ENCODE results near the gene LRP5. TPM values are rescaled to one million over a fixed set of nuclear protein-coding genes. Genes with fewer than 3 reads are reported as not detected.

LRP5 gene
- total and polyA plus RNA-seq, 5 experiments from 2014 or later = 0.19 to 3.6 (median 1.4) TPM

DNA sequence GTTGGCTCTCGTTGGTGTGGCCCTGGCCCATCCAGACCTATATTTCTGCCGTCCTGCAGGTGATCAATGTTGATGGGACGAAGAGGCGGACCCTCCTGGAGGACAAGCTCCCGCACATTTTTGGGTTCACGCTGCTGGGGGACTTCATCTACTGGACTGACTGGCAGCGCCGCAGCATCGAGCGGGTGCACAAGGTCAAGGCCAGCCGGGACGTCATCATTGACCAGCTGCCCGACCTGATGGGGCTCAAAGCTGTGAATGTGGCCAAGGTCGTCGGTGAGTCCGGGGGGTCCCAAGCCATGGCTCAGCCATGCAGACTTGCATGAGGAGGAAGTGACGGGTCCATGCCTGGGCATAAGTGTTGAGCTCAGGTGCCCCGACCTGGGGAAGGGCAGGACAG lies 91.0 kb downstream of the LRP5 start:
- H3K4me3 Mint-ChIP-seq = no peak overlapping the region
- H3K27ac Mint-ChIP-seq = no peak overlapping the region
- H3K4me1 Mint-ChIP-seq = no peaks in the 10 kb centered on the region
- POLR2A ChIA-PET = no interaction called here
- H3K36me3 Mint-ChIP-seq = peaks cover 0 to 13% (median 5%) of the 10 kb centered on the region in 3 donors
- ATAC-seq = no peak
- DNase-seq = no peak
- no peaks in the 10 kb centered on the region for H3K27me3 Mint-ChIP-seq
- H3K9me3 Mint-ChIP-seq = no peaks in the 10 kb centered on the region

GRCh38 chr11:68403831-68404230 lies 91.4 kb downstream of the LRP5 start:
- Mint-ChIP-seq H3K4me3 (no peak overlapping the region), H3K4me1 (no peaks in the 10 kb centered on the region), H3K36me3 (peaks cover 0 to 17% (median 5%) of the 10 kb centered on the region in 3 donors), H3K27me3 (no peaks in the 10 kb centered on the region), H3K27ac (no peak overlapping the region), H3K9me3 (no peaks in the 10 kb centered on the region)
- POLR2A ChIA-PET = no interaction called here
- DNase-seq (no peak), ATAC-seq (no peak)

DNA sequence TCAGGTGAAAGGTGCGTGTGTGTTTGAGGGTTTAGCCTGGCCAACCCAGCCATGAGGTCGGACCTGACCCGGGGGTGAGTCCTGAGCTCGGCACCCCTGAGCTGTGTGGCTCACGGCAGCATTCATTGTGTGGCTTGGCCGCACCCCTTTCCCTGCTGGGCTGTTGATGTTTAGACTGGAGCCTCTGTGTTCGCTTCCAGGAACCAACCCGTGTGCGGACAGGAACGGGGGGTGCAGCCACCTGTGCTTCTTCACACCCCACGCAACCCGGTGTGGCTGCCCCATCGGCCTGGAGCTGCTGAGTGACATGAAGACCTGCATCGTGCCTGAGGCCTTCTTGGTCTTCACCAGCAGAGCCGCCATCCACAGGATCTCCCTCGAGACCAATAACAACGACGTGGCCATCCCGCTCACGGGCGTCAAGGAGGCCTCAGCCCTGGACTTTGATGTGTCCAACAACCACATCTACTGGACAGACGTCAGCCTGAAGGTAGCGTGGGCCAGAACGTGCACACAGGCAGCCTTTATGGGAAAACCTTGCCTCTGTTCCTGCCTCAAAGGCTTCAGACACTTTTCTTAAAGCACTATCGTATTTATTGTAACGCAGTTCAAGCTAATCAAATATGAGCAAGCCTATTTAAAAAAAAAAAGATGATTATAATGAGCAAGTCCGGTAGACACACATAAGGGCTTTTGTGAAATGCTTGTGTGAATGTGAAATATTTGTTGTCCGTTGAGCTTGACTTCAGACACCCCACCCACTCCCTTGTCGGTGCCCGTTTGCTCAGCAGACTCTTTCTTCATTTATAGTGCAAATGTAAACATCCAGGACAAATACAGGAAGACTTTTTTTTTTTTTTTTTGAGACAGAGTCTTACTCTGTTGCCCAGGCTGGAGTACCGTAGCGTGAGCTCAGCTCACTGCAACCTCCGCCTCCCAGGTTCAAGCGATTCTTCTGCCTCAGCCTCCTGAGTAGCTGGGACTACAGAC lies 94.2 kb downstream of the LRP5 start:
- H3K9me3 Mint-ChIP-seq = no peaks in the 10 kb centered on the region
- no peaks in the 10 kb centered on the region for H3K27me3 Mint-ChIP-seq
- no peaks in the 10 kb centered on the region for H3K4me1 Mint-ChIP-seq
- H3K36me3 Mint-ChIP-seq = peaks cover 0 to 17% (median 5%) of the 10 kb centered on the region in 3 donors
- no peak overlapping the region for H3K27ac Mint-ChIP-seq
- ATAC-seq (no peak), DNase-seq (no peak)
- POLR2A ChIA-PET = no interaction called here
- no peak overlapping the region for H3K4me3 Mint-ChIP-seq

DNA sequence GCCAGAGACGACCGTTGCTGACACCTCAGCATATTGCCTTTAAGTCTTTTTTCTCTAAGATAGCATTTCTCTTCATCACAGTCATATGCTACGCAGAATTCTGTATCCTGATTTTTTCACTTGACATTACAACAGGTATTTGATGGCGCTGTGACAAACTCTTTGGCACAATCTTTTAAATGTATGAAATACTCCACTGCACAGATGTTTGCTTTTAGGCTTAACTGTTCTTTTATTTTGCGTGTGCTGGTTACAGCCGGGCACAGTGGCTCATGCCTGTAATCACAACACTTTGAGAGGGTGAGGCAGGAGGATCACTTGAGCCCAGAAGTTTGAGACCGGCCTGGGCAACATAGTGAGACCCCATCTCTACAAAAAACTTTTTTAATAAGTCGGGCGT lies 96.1 kb downstream of the LRP5 start:
- H3K4me3 Mint-ChIP-seq = no peak overlapping the region
- DNase-seq (no peak), ATAC-seq (no peak)
- no peaks in the 10 kb centered on the region for H3K27me3 Mint-ChIP-seq
- H3K9me3 Mint-ChIP-seq = no peaks in the 10 kb centered on the region
- no peaks in the 10 kb centered on the region for H3K4me1 Mint-ChIP-seq
- no peak overlapping the region for H3K27ac Mint-ChIP-seq
- POLR2A ChIA-PET = no interaction called here
- H3K36me3 Mint-ChIP-seq = peaks cover 0 to 21% (median 5%) of the 10 kb centered on the region in 3 donors

GRCh38 chr11:68409748-68410344 lies 97.5 kb downstream of the LRP5 start:
- ATAC-seq = no peak
- H3K9me3 Mint-ChIP-seq = no peaks in the 10 kb centered on the region
- no peaks in the 10 kb centered on the region for H3K4me1 Mint-ChIP-seq
- no peak for DNase-seq
- H3K4me3 Mint-ChIP-seq = no peak overlapping the region
- peaks cover 0 to 24% (median 7%) of the 10 kb centered on the region in 3 donors for H3K36me3 Mint-ChIP-seq
- H3K27ac Mint-ChIP-seq = no peak overlapping the region
- H3K27me3 Mint-ChIP-seq = no peaks in the 10 kb centered on the region
- POLR2A ChIA-PET = no interaction called here

- H3K27ac Mint-ChIP-seq = no peak overlapping the region
- POLR2A ChIA-PET = no interaction called here
- peaks cover 0 to 23% (median 9%) of the 10 kb centered on the region in 3 donors for H3K36me3 Mint-ChIP-seq
- H3K9me3 Mint-ChIP-seq = no peaks in the 10 kb centered on the region
- H3K4me1 Mint-ChIP-seq = no peaks in the 10 kb centered on the region
- no peaks in the 10 kb centered on the region for H3K27me3 Mint-ChIP-seq
- ATAC-seq (no peak), DNase-seq (no peak)
- no peak overlapping the region for H3K4me3 Mint-ChIP-seq
Measured at GRCh38 chr11:68411501-68411991, 99.2 kb downstream of the LRP5 start.

DNA sequence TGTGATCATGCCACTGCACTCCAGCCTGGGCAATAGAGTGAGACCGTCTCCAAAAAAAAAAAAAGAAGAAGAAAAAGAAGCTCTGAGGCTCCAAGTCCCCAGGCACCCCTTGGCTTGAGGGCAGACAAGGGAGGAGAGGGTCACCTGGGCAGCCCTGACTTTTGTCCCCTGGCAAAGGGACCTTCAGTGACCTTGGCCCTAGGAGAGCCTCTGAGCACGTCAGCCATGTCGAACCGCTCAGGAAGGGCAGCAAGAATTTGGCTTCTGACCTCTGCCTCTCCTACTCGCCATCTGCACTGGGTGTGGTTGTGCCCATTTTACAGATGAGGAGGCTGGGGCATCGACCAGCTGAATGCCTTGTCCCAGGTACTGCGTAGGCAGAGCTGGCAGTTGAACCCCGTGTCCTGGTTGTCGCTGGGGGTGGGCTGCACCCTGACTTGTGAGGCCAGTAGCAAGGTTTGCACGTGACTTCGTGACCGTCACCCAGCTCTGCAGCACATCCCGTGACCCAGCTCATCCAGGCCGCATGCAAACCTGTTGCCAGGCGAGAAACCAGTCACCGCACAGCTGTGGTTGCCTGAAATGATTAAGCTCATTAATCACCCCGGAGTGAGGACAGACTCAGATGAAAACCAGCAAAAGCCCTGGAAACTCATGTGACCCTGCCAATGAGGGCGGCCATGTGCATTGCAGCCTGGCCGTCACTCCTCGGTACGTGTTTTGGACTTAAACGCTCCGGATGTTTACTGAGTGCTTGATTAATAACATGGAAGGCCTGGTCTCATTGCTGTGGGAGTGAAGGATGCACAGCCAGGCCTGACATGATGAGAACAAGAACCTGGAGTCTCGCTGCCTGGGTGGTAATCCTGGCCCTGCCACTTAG lies 100.4 kb downstream of the LRP5 start:
- Mint-ChIP-seq H3K4me3 (no peak overlapping the region), H3K36me3 (peaks cover 0 to 15% (median 4%) of the 10 kb centered on the region in 3 donors), H3K27me3 (no peaks in the 10 kb centered on the region), H3K9me3 (no peaks in the 10 kb centered on the region), H3K4me1 (no peaks in the 10 kb centered on the region), H3K27ac (no peak overlapping the region)
- POLR2A ChIA-PET = no interaction called here
- ATAC-seq = no peak
- DNase-seq = peak in 1 of 10 donors; percentile 61

DNA sequence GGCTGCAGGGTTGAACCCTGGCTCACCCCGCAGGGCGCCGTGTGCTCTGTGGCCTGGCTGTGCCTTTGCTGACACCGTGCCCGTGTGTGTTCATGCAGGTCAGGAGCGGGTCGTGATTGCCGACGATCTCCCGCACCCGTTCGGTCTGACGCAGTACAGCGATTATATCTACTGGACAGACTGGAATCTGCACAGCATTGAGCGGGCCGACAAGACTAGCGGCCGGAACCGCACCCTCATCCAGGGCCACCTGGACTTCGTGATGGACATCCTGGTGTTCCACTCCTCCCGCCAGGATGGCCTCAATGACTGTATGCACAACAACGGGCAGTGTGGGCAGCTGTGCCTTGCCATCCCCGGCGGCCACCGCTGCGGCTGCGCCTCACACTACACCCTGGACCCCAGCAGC lies 101.2 kb downstream of the LRP5 start:
- POLR2A ChIA-PET = no interaction called here
- ATAC-seq (no peak), DNase-seq (no peak)
- Mint-ChIP-seq H3K36me3 (peaks cover 0 to 12% (median 4%) of the 10 kb centered on the region in 3 donors), H3K27me3 (no peaks in the 10 kb centered on the region), H3K4me3 (no peak overlapping the region), H3K4me1 (no peaks in the 10 kb centered on the region), H3K9me3 (no peaks in the 10 kb centered on the region), H3K27ac (no peak overlapping the region)

DNA sequence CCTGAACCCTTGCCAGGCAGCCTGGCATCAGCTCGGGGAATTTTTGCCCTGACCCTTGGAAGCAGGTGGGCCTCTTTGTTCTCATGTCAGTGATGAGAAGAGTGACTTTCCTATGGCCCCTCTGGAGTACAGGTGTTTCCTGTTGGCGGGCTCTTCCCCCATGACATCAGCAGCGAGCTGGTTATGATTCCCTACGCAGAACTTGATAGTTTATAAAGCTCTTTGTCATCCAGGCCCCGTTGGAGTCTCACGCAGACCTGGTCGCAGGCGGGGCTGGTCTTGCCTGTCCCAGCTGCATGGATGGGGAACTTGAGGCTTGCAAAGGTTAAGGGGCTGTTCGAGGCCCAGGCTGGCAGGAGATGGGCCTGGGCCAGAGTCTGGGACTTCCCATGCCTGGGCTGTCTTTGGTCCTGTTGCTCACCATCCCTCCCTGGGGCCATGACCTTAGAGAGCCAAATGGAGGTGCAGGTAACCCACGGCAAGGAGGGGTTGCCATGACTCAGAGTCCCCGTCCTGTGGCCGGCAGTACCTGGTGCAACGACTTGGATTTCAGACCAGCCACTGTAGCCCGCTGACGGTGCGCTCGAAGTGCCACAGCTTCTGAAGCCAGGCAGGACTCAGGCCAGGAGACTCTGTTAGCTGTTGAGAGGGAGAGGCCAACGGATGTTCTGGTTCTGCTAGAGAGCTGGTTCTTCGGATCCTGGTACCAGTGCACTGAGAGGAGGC lies 102.3 kb downstream of the LRP5 start:
- H3K27me3 Mint-ChIP-seq = no peaks in the 10 kb centered on the region

DNA sequence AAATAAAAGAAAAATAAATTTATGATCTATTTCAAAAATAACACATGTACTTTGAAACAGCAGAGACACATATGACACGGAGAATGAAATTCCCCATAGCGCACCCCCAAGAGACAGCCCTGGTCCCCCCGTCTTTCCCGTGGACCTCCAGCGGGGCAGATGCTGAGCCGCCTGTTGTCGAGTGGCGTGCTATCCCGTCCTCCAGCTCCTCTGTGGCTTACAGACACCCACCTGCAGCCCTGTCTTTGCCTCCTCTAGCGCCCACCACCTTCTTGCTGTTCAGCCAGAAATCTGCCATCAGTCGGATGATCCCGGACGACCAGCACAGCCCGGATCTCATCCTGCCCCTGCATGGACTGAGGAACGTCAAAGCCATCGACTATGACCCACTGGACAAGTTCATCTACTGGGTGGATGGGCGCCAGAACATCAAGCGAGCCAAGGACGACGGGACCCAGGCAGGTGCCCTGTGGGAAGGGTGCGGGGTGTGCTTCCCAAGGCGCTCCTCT lies 103.7 kb downstream of the LRP5 start:
- Mint-ChIP-seq H3K36me3 (peaks cover 0 to 10% (median 4%) of the 10 kb centered on the region in 3 donors), H3K9me3 (no peaks in the 10 kb centered on the region), H3K4me1 (no peaks in the 10 kb centered on the region), H3K27me3 (no peaks in the 10 kb centered on the region), H3K27ac (peak overlapping the region in 1 of 10 donors; percentile 42), H3K4me3 (no peak overlapping the region)
- ATAC-seq = no peak
- POLR2A ChIA-PET = no interaction called here
- no peak for DNase-seq

More for the DNA sequence above, 102.3 kb downstream of the LRP5 start:
- Mint-ChIP-seq H3K9me3 (no peaks in the 10 kb centered on the region), H3K4me1 (no peaks in the 10 kb centered on the region), H3K36me3 (peaks cover 0 to 10% (median 4%) of the 10 kb centered on the region in 3 donors), H3K27ac (no peak overlapping the region), H3K4me3 (no peak overlapping the region)
- POLR2A ChIA-PET = no interaction called here
- DNase-seq (no peak), ATAC-seq (no peak)

- H3K36me3 Mint-ChIP-seq = peaks cover 0 to 6% (median 4%) of the 10 kb centered on the region in 3 donors
- no peaks in the 10 kb centered on the region for H3K9me3 Mint-ChIP-seq
- peaks cover 0 to 2% (median 0%) of the 10 kb centered on the region in 4 donors for H3K4me1 Mint-ChIP-seq
- ATAC-seq (no peak), DNase-seq (no peak)
- POLR2A ChIA-PET = no interaction called here
- H3K27ac Mint-ChIP-seq = no peak overlapping the region
- no peaks in the 10 kb centered on the region for H3K27me3 Mint-ChIP-seq
- H3K4me3 Mint-ChIP-seq = no peak overlapping the region
Measured at GRCh38 chr11:68418648-68419047, 106.3 kb downstream of the LRP5 start.

- ATAC-seq = no peak
Measured at GRCh38 chr11:68420171-68420570, 107.8 kb downstream of the LRP5 start.

More at GRCh38 chr11:68420171-68420570, 107.8 kb downstream of the LRP5 start:
- POLR2A ChIA-PET = no interaction called here
- Mint-ChIP-seq H3K9me3 (no peaks in the 10 kb centered on the region), H3K4me3 (no peak overlapping the region), H3K4me1 (peaks cover 0 to 2% (median 0%) of the 10 kb centered on the region in 4 donors), H3K27ac (no peak overlapping the region), H3K36me3 (peaks cover 0 to 4% (median 2%) of the 10 kb centered on the region in 3 donors), H3K27me3 (no peaks in the 10 kb centered on the region)
- DNase-seq = no peak

All from naive thymus-derived CD8-positive, alpha-beta T cell (primary cell).